ENCODE results near the gene ATP2C2. TPM values are rescaled to one million over a fixed set of nuclear protein-coding genes. Genes with fewer than 3 reads are reported as not detected.

ATP2C2 gene
- total RNA-seq, 1 donor from 2014 or later = not detected

- Histone ChIP-seq H3K27ac (no peak overlapping the region), H3K79me2 (ENCODE audit: low read depth) (no peaks in the 10 kb centered on the region), H3K4me2 (no peak overlapping the region), H3K27me3 (no peaks in the 10 kb centered on the region), H3K36me3 (no peaks in the 10 kb centered on the region), H3K4me1 (peaks cover 10% of the 10 kb centered on the region), H3K4me3 (no peak overlapping the region), H2AFZ (replicated peaks) (no peak overlapping the region), H3K9ac (no peak overlapping the region), H4K20me1 (ENCODE audit: low read depth) (no peaks in the 10 kb centered on the region), H3F3A (ENCODE audit: low read depth) (peaks cover 6% of the 10 kb centered on the region), H3K9me3 (ENCODE audit: low read depth) (no peaks in the 10 kb centered on the region)
- H3K9me3 Mint-ChIP-seq = no peaks in the 10 kb centered on the region
- DNase-seq (ENCODE audit: low spot score) = no peak
- peaks cover 60% of the 10 kb centered on the region for H3K4me1 Mint-ChIP-seq
- peaks cover 20% of the 10 kb centered on the region for H3K27me3 Mint-ChIP-seq (ENCODE audit: insufficient read depth, low read depth)
- TF ChIP-seq EZH2 (IDR thresholded peaks at IDR 0.05) (no peak), CTCF (IDR thresholded peaks at IDR 0.05) (no peak), EZH2phosphoT487 (IDR thresholded peaks at IDR 0.05) (no peak)
- H3K4me3 Mint-ChIP-seq = no peak overlapping the region
- no peaks in the 10 kb centered on the region for H3K36me3 Mint-ChIP-seq
- peak overlapping the region; percentile 42 for H3K27ac Mint-ChIP-seq
Measured at GRCh38 chr16:84511831-84512230, 143.5 kb downstream of the ATP2C2 start.

GRCh38 chr16:84513123-84513522 lies 144.8 kb downstream of the ATP2C2 start:
- H3K79me2 ChIP-seq (ENCODE audit: low read depth) = no peaks in the 10 kb centered on the region
- no peak overlapping the region for H2AFZ ChIP-seq (replicated peaks)
- no peaks in the 10 kb centered on the region for H3K9me3 ChIP-seq (ENCODE audit: low read depth)
- Mint-ChIP-seq H3K36me3 (no peaks in the 10 kb centered on the region), H3K27me3 (ENCODE audit: insufficient read depth, low read depth) (peaks cover 22% of the 10 kb centered on the region), H3K4me1 (peaks cover 68% of the 10 kb centered on the region), H3K27ac (peak overlapping the region; percentile 91), H3K4me3 (no peak overlapping the region), H3K9me3 (no peaks in the 10 kb centered on the region)
- no peak for TF ChIP-seq EZH2phosphoT487 (IDR thresholded peaks at IDR 0.05)
- TF ChIP-seq EZH2 (IDR thresholded peaks at IDR 0.05) = no peak
- no peak for TF ChIP-seq CTCF (IDR thresholded peaks at IDR 0.05)
- no peaks in the 10 kb centered on the region for H4K20me1 ChIP-seq (ENCODE audit: low read depth)
- H3K27ac ChIP-seq = no peak overlapping the region
- H3K4me3 ChIP-seq = no peak overlapping the region
- H3K9ac ChIP-seq = no peak overlapping the region
- H3K4me2 ChIP-seq = no peak overlapping the region
- H3K36me3 ChIP-seq = no peaks in the 10 kb centered on the region
- peaks cover 6% of the 10 kb centered on the region for H3F3A ChIP-seq (ENCODE audit: low read depth)
- no peaks in the 10 kb centered on the region for H3K27me3 ChIP-seq
- DNase-seq (ENCODE audit: low spot score) = no peak
- H3K4me1 ChIP-seq = peaks cover 10% of the 10 kb centered on the region

- Histone ChIP-seq H3F3A (ENCODE audit: low read depth) (peaks cover 6% of the 10 kb centered on the region), H3K9ac (no peak overlapping the region), H3K79me2 (ENCODE audit: low read depth) (no peaks in the 10 kb centered on the region), H3K4me2 (no peak overlapping the region), H4K20me1 (ENCODE audit: low read depth) (no peaks in the 10 kb centered on the region), H3K4me3 (no peak overlapping the region), H3K27ac (no peak overlapping the region), H3K9me3 (ENCODE audit: low read depth) (no peaks in the 10 kb centered on the region), H3K4me1 (peaks cover 10% of the 10 kb centered on the region), H3K27me3 (no peaks in the 10 kb centered on the region), H3K36me3 (no peaks in the 10 kb centered on the region), H2AFZ (replicated peaks) (no peak overlapping the region)
- Mint-ChIP-seq H3K4me3 (no peak overlapping the region), H3K9me3 (no peaks in the 10 kb centered on the region), H3K27ac (peak overlapping the region; percentile 91), H3K36me3 (no peaks in the 10 kb centered on the region), H3K27me3 (ENCODE audit: insufficient read depth, low read depth) (peaks cover 20% of the 10 kb centered on the region), H3K4me1 (peaks cover 67% of the 10 kb centered on the region)
- DNase-seq (ENCODE audit: low spot score) = no peak
- TF ChIP-seq EZH2 (IDR thresholded peaks at IDR 0.05) = no peak
- TF ChIP-seq CTCF (IDR thresholded peaks at IDR 0.05) = no peak
- TF ChIP-seq EZH2phosphoT487 (IDR thresholded peaks at IDR 0.05) = no peak
Measured at GRCh38 chr16:84513666-84514065, 145.3 kb downstream of the ATP2C2 start.

Other genes with a start within 250 kb of the ATP2C2 start
- 71.8 and 101 TPM in 2 replicates for gene HSDL1, start 223.4 kb upstream of the ATP2C2 start, total RNA-seq (ENCODE audit: low replicate concordance)
- 0.11 and 0.12 TPM in 2 replicates for gene DNAAF1, start 223.2 kb upstream of the ATP2C2 start, total RNA-seq (ENCODE audit: low replicate concordance)
- 23.3 and 70.3 TPM in 2 replicates for gene TAF1C, start 181.5 kb upstream of the ATP2C2 start, total RNA-seq (ENCODE audit: low replicate concordance)
- gene ADAD2, start 177.4 kb upstream of the ATP2C2 start, total RNA-seq (ENCODE audit: low replicate concordance) = not detected in 2 replicates
- not detected in 2 replicates for gene KCNG4, start 128.5 kb upstream of the ATP2C2 start, total RNA-seq (ENCODE audit: low replicate concordance)
- not detected in 2 replicates for gene WFDC1, start 73.7 kb upstream of the ATP2C2 start, total RNA-seq (ENCODE audit: low replicate concordance)
- gene MEAK7, start 136.1 kb downstream of the ATP2C2 start, total RNA-seq (ENCODE audit: low replicate concordance) = 18.4 and 22.5 TPM in 2 replicates
- gene COTL1, start 249.5 kb downstream of the ATP2C2 start, total RNA-seq (ENCODE audit: low replicate concordance) = 46.9 and 93.7 TPM in 2 replicates

All from neural progenitor cell (in vitro differentiated cells).